Activated T-cell treated with anti-CD3 and anti-CD28 coated beads for 24 hours (primary cell): ENCODE results near the gene MAN2A2.
A peak's percentile ranks its signal among the peaks of the same experiment; 100 is the strongest.
"Not testable (repeated sequence)": the region's sequence is repeated elsewhere in the genome, so short reads cannot be mapped to it uniquely, and the experiment has no call there.

Experiments
- DNase-seq: peaks from one replicate; pipeline ENCODE4 v3.0.0-alpha.2; 2020; ENCODE audit warnings: low read depth

MAN2A2 gene

GRCh38 chr15:90871716-90872485, 31.2 kb upstream of the MAN2A2 start:
- no peak for DNase-seq

GRCh38 chr15:90872486-90873184, 30.5 kb upstream of the MAN2A2 start:
- peak; percentile 65 for DNase-seq

GRCh38 chr15:90873488-90873997, 29.6 kb upstream of the MAN2A2 start:
- no peak for DNase-seq

- no peak for DNase-seq
Measured at GRCh38 chr15:90873998-90874605, 29.0 kb upstream of the MAN2A2 start.

GRCh38 chr15:90874986-90875385, 28.1 kb upstream of the MAN2A2 start:
- DNase-seq, result not testable (repeated sequence)

GRCh38 chr15:90875549-90875981, 27.5 kb upstream of the MAN2A2 start:
- DNase-seq, result no peak

GRCh38 chr15:90876046-90876445, 27.1 kb upstream of the MAN2A2 start:
- no peak for DNase-seq

- no peak for DNase-seq
Measured at GRCh38 chr15:90876512-90877170, 26.5 kb upstream of the MAN2A2 start.

- DNase-seq, result no peak
Measured at GRCh38 chr15:90877315-90877714, 25.8 kb upstream of the MAN2A2 start.

- no peak for DNase-seq
Measured at GRCh38 chr15:90877996-90878395, 25.1 kb upstream of the MAN2A2 start.

GRCh38 chr15:90878660-90879059, 24.4 kb upstream of the MAN2A2 start:
- DNase-seq, result no peak

- DNase-seq, result no peak
Measured at GRCh38 chr15:90879730-90880366, 23.3 kb upstream of the MAN2A2 start.

- no peak for DNase-seq
Measured at GRCh38 chr15:90880381-90881145, 22.5 kb upstream of the MAN2A2 start.

GRCh38 chr15:90881181-90881977, 21.7 kb upstream of the MAN2A2 start:
- DNase-seq, result no peak

GRCh38 chr15:90881978-90882721, 21.0 kb upstream of the MAN2A2 start:
- no peak for DNase-seq

- DNase-seq, result no peak
Measured at GRCh38 chr15:90882781-90883525, 20.1 kb upstream of the MAN2A2 start.

GRCh38 chr15:90883526-90883975, 19.6 kb upstream of the MAN2A2 start:
- DNase-seq, result no peak

- no peak for DNase-seq
Measured at GRCh38 chr15:90883976-90884718, 19.0 kb upstream of the MAN2A2 start, which contains the start of gene FES. Gene FES, plus strand, starts transcription at chr15:90884504. Its CDS starts 542 bp downstream, at chr15:90885046.
